NCI-H2081 treated with DMSO at 0.1 percent for 48 hours (cell line): ENCODE results near the gene ZNF586.
"Not testable (repeated sequence)": the region's sequence is repeated elsewhere in the genome, so short reads cannot be mapped to it uniquely, and the experiment has no call there.

Experiments
- DNase-seq: peaks from one replicate; lab custom pipeline; 2025; lab: John Stamatoyannopoulos, UW

The ZNF586 gene

DNA sequence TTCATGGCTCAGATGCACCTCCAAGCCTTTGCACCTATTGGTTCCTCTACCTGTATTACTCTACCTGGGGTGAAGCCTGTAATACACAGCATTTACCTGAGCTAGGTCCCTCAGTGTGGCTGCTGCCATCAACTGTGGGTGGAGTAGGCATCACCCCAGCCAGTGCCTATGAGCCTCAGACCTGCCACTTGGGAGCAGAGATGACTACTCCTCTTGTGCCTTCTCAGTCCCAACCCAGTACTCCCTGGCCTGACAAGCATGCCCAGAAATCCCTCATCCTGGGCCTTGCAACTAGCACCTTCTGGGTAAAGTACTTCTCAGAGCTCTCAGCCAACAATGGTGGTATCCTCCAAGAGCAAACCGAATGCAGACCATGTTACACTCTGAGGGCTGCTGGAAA is 27.1 kb downstream of the ZNF586 start:
- not testable (repeated sequence) for DNase-seq

DNA sequence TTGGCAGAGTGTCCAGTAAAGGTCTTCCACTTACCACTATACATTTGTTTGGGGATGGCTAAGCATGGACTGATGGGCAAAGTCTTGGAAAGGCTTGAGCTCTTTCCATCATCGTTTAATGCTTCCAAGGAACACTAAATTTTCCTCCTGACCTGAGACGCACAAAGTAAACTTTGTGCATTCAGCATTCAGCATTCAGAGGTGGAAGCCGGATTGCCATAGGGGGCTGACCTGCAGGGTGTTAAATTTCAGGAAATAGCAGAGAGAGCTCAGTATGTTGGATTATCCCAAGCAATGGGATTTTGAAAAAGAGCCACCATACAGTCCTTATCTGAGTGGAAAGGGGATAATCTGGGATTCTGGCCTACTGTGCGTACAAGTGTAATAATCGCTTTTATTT is 31.2 kb downstream of the ZNF586 start:
- no peak for DNase-seq

GRCh38 chr19:57802269-57802668 is 32.8 kb downstream of the ZNF586 start:
- DNase-seq: no peak

DNA sequence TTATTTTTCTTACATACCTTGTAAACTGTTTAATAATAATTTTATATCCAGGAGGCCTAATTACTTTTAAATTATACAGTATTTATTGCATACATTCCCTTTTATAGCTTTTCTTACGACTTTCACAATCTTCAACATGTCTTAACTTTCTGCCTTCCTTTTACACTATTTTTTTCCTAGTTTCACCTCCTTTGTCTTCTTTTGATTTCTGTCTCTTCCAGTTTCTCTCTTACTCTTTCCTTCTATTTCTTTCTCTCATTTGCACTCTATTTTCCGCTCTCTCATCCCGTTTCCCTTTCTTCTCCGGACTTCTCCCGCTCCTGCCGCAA is 33.8 kb downstream of the ZNF586 start:
- DNase-seq: no peak

GRCh38 chr19:57803594-57804325 is 34.3 kb downstream of the ZNF586 start:
- DNase-seq: no peak

DNA sequence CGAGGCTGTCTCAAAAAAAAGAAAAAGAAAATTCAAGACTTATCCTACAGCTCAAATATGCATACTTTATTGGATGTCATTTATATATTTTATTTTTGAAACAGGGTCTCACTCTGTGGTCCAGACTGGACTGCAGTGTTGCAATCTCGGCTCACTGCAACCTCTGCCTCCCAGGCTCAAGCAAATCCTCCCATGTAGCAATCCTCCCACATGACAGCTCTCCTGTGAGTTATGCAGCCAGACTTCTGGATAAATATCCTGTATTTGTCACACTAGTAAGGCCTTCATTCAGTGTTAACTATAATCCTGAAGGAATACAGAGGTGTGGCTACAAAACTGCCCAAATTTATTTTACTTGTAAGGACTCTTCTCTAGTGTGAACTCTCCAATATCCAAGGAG is 38.1 kb downstream of the ZNF586 start:
- no peak for DNase-seq

DNA sequence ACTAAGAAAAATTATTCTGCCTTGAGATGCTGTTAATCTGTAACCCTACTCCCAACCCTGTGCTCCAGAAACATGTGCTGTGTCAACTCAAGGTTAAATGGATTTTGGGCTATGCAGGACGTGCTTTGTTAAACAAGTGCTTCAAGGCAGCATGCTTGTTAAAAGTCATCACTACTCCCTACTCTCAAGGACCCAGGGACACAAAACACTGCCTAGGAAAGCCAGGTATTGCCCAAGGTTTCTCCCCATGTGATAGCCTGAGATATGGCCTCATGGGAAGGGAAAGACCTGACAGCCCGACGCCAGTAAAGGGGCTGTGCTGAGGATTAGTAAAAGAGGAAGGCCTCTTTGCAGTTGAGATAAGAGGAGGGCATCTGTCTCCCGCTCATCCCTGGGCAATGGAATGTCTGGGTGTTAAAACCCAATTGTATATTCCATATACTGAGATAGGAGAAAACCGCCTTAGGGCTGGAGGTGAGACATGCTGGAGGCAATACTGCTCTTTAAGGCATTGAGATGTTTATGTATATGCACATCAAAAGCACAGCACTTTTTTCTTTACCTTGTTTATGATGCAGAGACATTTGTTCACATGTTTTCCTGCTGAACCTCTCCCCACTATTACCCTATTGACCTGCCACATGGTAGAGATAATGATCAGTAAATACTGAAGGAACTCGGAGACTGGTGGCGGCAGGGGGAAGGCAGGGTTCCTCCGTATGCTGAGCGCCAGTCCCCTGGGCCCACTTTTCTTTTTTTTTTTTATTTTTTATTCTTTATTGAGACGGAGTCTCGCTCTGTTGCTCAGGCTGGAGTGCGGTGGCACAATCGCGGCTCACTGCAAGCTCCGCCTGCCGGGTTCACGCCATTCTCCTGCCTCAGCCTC is 41.2 kb downstream of the ZNF586 start:
- DNase-seq: not testable (repeated sequence)

DNA sequence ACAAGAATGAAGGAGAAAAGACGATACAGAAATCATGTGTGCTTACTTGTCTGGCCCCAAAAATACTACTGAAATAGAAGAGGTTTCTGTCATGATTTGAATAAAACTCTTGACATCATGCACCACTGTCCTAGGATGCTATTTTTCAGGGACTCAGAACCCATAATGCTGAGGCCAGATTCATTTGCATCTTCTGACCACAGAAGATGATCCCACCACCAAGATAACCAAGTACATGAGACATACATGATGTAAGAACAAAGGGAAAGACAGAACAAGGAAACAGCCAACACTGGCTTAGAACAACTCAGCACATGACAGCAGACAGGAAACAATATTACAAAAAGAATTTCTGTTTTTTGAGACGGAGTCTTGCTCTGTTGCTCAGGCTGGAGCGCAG is 42.8 kb downstream of the ZNF586 start:
- no peak for DNase-seq

- DNase-seq: not testable (repeated sequence)
These were observed 43.7 kb downstream of the ZNF586 start for GRCh38 chr19:57812975-57813820.

DNA sequence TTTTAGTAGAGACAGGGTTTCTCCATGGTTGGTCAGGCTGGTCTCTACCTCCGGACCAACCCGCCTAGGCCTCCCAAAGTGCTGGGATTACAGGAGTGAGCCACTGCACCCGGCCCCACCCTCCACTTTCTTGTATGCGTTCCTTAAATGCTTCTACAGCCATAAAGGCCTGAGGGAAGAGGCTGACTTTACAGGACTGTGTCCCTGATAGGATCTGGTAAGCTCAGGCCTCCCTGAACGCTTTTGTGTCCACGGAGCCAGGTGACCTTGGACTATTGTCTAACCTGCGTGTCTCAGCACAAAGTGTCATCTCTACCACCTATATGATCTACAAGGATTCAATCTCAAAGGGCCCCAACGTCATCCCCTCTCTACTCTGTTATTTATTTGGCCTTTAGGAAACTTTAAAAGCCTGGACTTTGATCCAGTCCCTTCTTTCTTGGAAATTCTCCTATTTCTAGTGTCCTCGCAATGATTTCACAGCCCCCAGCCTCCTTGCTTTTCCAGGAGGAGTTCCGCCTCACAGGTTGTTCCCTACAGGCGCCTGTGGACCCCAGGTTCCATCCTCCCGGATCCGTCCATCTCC is 44.5 kb downstream of the ZNF586 start:
- DNase-seq: no peak

DNA sequence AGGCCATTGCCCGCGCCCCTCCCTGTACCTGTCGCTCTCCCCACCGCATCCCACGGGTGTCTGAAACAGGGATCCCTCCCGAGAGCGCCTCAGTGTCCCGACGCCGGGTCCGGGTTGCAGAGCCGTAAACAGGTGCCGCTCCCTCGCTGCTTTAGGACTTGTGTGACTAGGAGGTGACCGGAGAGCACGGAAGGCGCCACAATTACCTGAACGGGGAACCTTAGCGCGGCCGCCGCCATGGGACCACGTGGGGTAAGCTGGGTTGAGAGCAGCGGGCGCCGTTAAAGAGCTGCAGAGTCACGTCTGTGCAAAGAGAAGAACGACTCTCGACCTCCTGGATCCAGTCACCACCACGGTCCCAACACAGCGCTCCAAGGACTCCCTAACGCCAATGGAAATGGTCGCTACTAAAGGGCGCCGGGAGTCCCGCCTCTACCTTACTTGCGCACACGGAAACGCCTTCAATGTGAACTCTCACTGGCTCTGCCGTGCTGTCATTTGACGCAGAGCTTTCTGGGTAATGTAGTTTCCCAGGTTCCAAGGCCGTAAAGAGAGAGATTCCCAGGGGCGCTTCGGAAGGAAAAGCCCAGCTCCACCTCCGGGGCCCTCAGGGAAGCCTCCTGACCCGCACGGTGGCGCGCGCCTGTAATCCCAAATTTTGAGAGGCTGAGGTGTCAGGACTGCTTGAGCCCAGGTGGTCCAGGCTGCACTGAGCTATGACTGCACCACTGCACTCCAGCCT is 45.2 kb downstream of the ZNF586 start, which contains the start of gene ZNF552:
Gene ZNF552 (minus strand): TSS at position 409 of the 742 bp plus-strand sequence. CDS start 170 bp downstream, at position 239.
- DNase-seq: peak; percentile 64

GRCh38 chr19:57815247-57816075 is 46.0 kb downstream of the ZNF586 start:
- DNase-seq: no peak

GRCh38 chr19:57816652-57817051 is 47.2 kb downstream of the ZNF586 start:
- DNase-seq: no peak

- no peak for DNase-seq
These were observed 48.5 kb downstream of the ZNF586 start for GRCh38 chr19:57817976-57818375.

DNA sequence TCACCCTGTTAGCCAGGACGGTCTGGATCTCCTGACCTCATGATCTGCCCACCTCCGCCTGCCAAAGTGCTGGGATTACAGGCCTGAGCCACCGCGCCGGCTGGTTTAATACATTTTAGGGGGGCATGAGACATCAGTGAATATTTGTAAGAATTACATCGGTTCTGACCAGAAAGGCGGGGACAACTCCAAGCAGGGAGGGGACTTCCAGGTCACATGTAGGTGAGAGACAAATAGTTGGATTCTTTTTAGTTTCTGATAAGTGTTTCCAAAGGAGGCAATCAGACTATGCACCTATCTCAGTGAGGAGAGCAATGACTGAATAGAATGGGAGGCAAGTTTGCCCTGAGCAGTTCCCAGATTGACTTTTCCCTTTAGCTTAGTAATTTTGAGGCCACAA is 48.9 kb downstream of the ZNF586 start:
- no peak for DNase-seq

DNA sequence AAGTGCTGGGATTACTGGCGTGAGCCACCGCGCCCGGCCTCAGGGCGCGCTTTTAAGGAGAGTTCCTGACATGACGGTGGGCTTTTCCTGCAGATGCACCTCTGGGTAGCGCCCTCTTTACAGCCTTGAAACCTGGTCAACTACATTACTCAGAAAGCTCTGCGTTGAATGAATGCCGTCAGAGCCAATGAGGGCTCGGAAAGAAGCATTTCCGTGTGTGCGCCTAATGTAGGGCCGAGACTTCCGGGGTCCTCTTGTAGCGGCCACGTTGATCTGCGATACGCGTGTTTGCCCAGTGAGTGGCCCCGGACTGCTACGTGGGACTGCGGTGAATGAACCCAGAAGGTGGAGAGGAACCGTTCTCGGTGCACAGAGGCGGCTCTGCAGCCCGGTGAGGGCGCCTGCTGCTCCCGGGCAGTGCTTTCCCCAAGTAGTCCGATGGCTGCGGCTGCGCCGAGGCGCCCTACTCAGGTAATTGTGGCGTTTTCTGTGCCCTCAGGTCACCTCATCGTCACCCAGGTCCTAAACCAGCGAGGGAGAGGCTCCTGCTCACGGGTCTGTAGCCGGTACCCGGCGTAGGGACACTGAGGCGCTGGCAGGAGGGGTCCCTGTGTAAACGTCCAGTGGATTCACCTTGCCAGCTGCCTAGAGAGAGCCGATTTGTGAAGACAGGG is 50.1 kb downstream of the ZNF586 start:
- peak; percentile 67 for DNase-seq

GRCh38 chr19:57820599-57820998 is 51.1 kb downstream of the ZNF586 start:
- DNase-seq: no peak

GRCh38 chr19:57821095-57821494 is 51.6 kb downstream of the ZNF586 start:
- DNase-seq: not testable (repeated sequence)

- DNase-seq: not testable (repeated sequence)
These were observed 52.0 kb downstream of the ZNF586 start for GRCh38 chr19:57821501-57821900.

GRCh38 chr19:57823155-57823554 is 53.7 kb downstream of the ZNF586 start:
- DNase-seq: not testable (repeated sequence)
